ENCODE data around the gene TRIM71. TPM values are rescaled to one million over a fixed set of nuclear protein-coding genes. Genes with fewer than 3 reads are reported as not detected.

Gene TRIM71
- total RNA-seq, 1 experiment from 2014 or later = 0.18 TPM

GRCh38 chr3:32877598-32877997 is 59.8 kb downstream of the TRIM71 start:
- in situ Hi-C loops (cut with HindIII; ENCODE audit: low pct_unique_long_range_greater_than_20kb, low sequenced_read_pairs) = no loop called here
- Histone ChIP-seq H3K36me3 (ENCODE audit: control insufficient read depth, insufficient read depth, low read length) (no peaks in the 10 kb centered on the region), H3K27ac (ENCODE audit: low read length) (no peak overlapping the region), H3K4me3 (ENCODE audit: low read depth in 2 of 2, low read length in 2 of 2) (no peak overlapping the region), H3K4me1 (ENCODE audit: control insufficient read depth, insufficient read depth, low read length) (peaks cover 3% of the 10 kb centered on the region; the same call in 1 of the 2 replicates), H3K27me3 (ENCODE audit: control insufficient read depth, insufficient read depth, low read length) (no peaks in the 10 kb centered on the region), H3K9me3 (ENCODE audit: control insufficient read depth, insufficient read depth, low read depth, low read length) (no peaks in the 10 kb centered on the region)
- BruUV-seq (replicated peaks) = no TSS peak
- DNase-seq (ENCODE audit: low read depth, low spot score) (no peak), ATAC-seq (no peak)
- intact Hi-C loops (cut with micrococcal nuclease; ENCODE audit: unreplicated experiment) = no loop called here
- TF ChIP-seq SIN3A (IDR thresholded peaks at IDR 0.05; ENCODE audit: borderline replicate concordance, insufficient read depth, low read depth, low read length) (no peak), POLR2AphosphoS5 (IDR thresholded peaks at IDR 0.05; ENCODE audit: low read depth, low read length) (no peak), CTCF (IDR thresholded peaks at IDR 0.05) (no peak), REST (IDR thresholded peaks at IDR 0.05; ENCODE audit: insufficient read depth in 1 of 2, low read depth in 2 of 2, low read length in 1 of 2) (no peak), TCF7L2 (IDR thresholded peaks at IDR 0.05; ENCODE audit: low read depth, low read length) (no peak)
- POLR2A ChIA-PET = no interaction called here
- CTCF ChIA-PET = no interaction called here

GRCh38 chr3:32880225-32880624 is 62.4 kb downstream of the TRIM71 start:
- H3K4me1 ChIP-seq (ENCODE audit: control insufficient read depth, insufficient read depth, low read length) = no peaks in the 10 kb centered on the region
- no peak for TF ChIP-seq SIN3A (IDR thresholded peaks at IDR 0.05; ENCODE audit: borderline replicate concordance, insufficient read depth, low read depth, low read length)
- no peak for TF ChIP-seq CTCF (IDR thresholded peaks at IDR 0.05)
- TF ChIP-seq TCF7L2 (IDR thresholded peaks at IDR 0.05; ENCODE audit: low read depth, low read length) = no peak
- no peak for TF ChIP-seq POLR2AphosphoS5 (IDR thresholded peaks at IDR 0.05; ENCODE audit: low read depth, low read length)
- no peak for TF ChIP-seq REST (IDR thresholded peaks at IDR 0.05; ENCODE audit: insufficient read depth in 1 of 2, low read depth in 2 of 2, low read length in 1 of 2)
- intact Hi-C loops (cut with micrococcal nuclease; ENCODE audit: unreplicated experiment) = no loop called here
- no peaks in the 10 kb centered on the region for H3K27me3 ChIP-seq (ENCODE audit: control insufficient read depth, insufficient read depth, low read length)
- no peaks in the 10 kb centered on the region for H3K9me3 ChIP-seq (ENCODE audit: control insufficient read depth, insufficient read depth, low read depth, low read length)
- ATAC-seq (no peak), DNase-seq (ENCODE audit: low read depth, low spot score) (no peak)
- H3K36me3 ChIP-seq (ENCODE audit: control insufficient read depth, insufficient read depth, low read length) = no peaks in the 10 kb centered on the region
- no peak overlapping the region for H3K4me3 ChIP-seq (ENCODE audit: low read depth in 2 of 2, low read length in 2 of 2)
- no peak overlapping the region for H3K27ac ChIP-seq (ENCODE audit: low read length)
- BruUV-seq (replicated peaks) = no TSS peak
- ChIA-PET CTCF (no interaction called here), POLR2A (interaction anchor here (0.7 kb wide), 1 partner anchor 60 kb away, joined by 5 read pairs; no protein-coding TSS in a partner anchor)
- in situ Hi-C loops (cut with HindIII; ENCODE audit: low pct_unique_long_range_greater_than_20kb, low sequenced_read_pairs) = no loop called here

Data from Panc1 (cell line).